Upper lobe of left lung (tissue), 4 donors: ENCODE results near the gene SNCAIP.
A peak's percentile ranks its signal among the peaks of the same experiment; 100 is the strongest.

Experiments
- CTCF ChIP-seq, 6 experiments: fragments of 450-650 bp in 4 of 6; fragments of 200-600 bp in 2 of 6; sonication (generic) in 2 of 6; IDR thresholded peaks; one replicate each; pipeline ENCODE4 v1.5.1; 2016 to 2019; ENCODE audit warnings: antibody characterized with exemption in 6 of 6
- POLR2A ChIP-seq, 4 donors: fragments of 450-650 bp; IDR thresholded peaks; one replicate each; pipeline ENCODE4 v1.5.1; 2016 to 2017; ENCODE audit warnings: antibody characterized with exemption in 4 of 4, mild to moderate bottlenecking in 2 of 4
- POLR2AphosphoS5 ChIP-seq, 2 donors: sonication (generic); formaldehyde crosslinking; IDR thresholded peaks; one replicate each; pipeline ENCODE4 v1.5.1; 2017; ENCODE audit warnings: antibody characterized with exemption in 2 of 2

DNA sequence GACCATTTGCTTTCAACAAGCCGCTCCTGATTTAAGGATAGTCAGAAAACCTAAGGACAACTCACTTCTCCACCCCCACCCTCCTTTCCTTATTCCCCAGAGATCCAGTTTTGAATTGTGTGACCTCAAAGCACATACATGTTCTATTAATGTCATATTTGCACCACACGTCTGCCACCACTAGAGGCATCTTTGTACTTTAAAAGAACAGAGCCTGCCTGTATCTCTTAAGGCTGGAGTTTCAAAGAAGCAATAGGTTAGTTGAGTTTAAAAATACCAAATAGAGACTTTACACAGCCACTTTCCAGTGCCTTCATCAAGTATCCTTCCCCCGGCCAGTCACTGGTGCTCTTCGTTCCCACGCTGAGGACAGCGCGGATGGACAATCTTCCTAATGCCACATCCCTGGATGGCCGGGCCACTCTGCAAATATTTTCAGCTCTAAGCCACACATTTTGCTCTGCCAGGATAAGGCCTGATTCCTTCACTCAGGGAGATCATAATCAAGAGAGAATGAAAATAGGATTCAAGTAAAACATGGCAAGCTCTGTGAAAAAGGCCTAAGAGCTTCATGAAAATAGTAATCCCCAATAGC lies 146.3 kb downstream of the SNCAIP start:
- TF ChIP-seq CTCF (IDR thresholded peaks at IDR 0.05): peak in 5 of 6 experiments; percentile 11 to 44 (median 39)
- no peak for TF ChIP-seq POLR2A (IDR thresholded peaks at IDR 0.05)
- no peak for TF ChIP-seq POLR2AphosphoS5 (IDR thresholded peaks at IDR 0.05)
